Measurements from ENCODE around the gene RBM7.

DNA sequence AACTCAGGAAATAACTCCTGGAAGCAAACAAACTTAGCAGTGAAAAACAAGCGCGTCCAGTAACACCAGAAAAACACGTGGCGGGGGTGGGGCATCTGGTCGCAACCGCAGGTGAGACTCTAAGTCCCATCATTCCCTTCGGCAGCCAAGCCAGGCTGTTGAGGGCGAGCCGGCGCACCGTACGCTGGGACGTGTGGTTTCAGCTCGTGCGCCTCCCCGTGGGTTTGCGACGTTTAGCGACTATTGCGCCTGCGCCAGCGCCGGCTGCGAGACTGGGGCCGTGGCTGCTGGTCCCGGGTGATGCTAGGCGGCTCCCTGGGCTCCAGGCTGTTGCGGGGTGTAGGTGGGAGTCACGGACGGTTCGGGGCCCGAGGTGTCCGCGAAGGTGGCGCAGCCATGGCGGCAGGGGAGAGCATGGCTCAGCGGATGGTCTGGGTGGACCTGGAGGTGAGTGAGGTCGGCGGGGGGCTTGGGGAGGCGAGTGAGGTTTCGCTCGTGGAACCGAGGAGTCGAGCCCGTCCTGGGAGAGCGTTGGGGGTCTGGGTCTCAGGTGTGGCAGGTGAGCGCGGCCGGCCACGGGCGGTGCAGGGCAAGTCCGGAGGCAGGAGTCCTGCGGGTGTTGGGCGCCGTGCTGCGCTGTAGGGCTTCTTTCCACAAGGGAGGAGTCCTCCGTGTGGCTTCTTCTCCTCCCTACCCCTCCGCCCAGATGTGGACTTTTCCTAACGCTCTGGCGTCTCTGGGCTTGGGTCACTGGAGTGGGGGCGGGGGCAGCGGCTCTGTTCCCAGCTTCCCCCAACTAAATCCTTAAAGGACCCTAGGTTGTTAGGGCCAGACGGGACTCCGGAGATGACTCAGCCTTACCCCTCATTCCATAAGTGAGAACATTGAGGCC is 39.0 kb downstream of the RBM7 start, which contains the start of gene REXO2:
- TF ChIP-seq, protein P1, sequence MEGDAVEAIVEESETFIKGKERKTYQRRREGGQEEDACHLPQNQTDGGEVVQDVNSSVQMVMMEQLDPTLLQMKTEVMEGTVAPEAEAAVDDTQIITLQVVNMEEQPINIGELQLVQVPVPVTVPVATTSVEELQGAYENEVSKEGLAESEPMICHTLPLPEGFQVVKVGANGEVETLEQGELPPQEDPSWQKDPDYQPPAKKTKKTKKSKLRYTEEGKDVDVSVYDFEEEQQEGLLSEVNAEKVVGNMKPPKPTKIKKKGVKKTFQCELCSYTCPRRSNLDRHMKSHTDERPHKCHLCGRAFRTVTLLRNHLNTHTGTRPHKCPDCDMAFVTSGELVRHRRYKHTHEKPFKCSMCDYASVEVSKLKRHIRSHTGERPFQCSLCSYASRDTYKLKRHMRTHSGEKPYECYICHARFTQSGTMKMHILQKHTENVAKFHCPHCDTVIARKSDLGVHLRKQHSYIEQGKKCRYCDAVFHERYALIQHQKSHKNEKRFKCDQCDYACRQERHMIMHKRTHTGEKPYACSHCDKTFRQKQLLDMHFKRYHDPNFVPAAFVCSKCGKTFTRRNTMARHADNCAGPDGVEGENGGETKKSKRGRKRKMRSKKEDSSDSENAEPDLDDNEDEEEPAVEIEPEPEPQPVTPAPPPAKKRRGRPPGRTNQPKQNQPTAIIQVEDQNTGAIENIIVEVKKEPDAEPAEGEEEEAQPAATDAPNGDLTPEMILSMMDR (IDR thresholded peaks at IDR 0.05) = peak in 1 of 3 experiments; percentile 20
- TF ChIP-seq POLR2A (IDR thresholded peaks at IDR 0.05) = no peak
